ENCODE results near the gene IPO4. TPM values are rescaled to one million over a fixed set of nuclear protein-coding genes. Genes with fewer than 3 reads are reported as not detected.

The IPO4 gene
- total and polyA plus RNA-seq, 2 of the 4 experiments (the other 2 are of a cell fraction): 37.6 to 39.4 TPM

DNA sequence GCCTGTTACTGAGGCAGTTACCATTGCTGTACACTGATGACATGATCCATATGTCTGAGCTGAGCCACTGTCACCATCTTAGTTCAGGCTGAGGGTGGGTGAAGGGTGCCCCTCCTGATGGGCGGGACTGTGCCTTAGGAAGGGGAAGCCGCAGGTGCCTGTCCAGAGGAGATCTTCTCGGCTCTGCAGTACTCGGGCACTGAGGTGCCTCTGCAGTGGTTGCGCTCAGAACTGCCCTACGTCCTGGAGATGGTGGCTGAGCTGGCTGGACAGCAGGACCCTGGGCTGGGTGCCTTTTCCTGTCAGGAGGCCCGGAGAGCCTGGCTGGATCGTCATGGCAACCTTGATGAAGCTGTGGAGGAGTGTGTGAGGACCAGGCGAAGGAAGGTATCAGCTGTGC lies 37.6 kb downstream of the IPO4 start:
- peaks cover 3% of the 10 kb centered on the region for H3K4me1 ChIP-seq (ENCODE audit: control insufficient read depth, insufficient read depth, low read length)
- H3K4ac ChIP-seq (ENCODE audit: low read depth, low read length): no peak overlapping the region
- ATAC-seq (ENCODE audit: low read depth): no peak
- no peak overlapping the region for H3K4me3 ChIP-seq (ENCODE audit: insufficient read depth, low read depth, low read length)
- no peak overlapping the region for H3K18ac ChIP-seq (ENCODE audit: low read depth, low read length)
- H2BK20ac ChIP-seq (ENCODE audit: low read depth, low read length): no peak overlapping the region
- H3K56ac ChIP-seq (ENCODE audit: extremely low read depth, insufficient read depth, low read length): no peak overlapping the region
- H2BK15ac ChIP-seq (ENCODE audit: low read depth, low read length): no peak overlapping the region
- H4K8ac ChIP-seq (ENCODE audit: low read depth in 2 of 2, low read length in 2 of 2): no peak overlapping the region
- H2BK120ac ChIP-seq (ENCODE audit: low read depth, low read length): no peak overlapping the region
- peaks cover 10% of the 10 kb centered on the region for H4K20me1 ChIP-seq (ENCODE audit: insufficient read depth, low read length)
- no peak overlapping the region for H3K23ac ChIP-seq (ENCODE audit: low read depth, low read length)
- DNase-seq: no peak
- dilution Hi-C loops (cut with HindIII; ENCODE audit: low sequenced_read_pairs, unreplicated experiment) (no loop called here), in situ Hi-C loops (cut with MboI; ENCODE audit: low sequenced_read_pairs) (no loop called here), intact Hi-C loops (cut with micrococcal nuclease) (no loop called here)
- no peak overlapping the region for H3K9ac ChIP-seq (ENCODE audit: low read depth, low read length)
- no peak overlapping the region for H4K91ac ChIP-seq (ENCODE audit: insufficient read depth, low read depth, low read length)
- TF ChIP-seq, protein P1, sequence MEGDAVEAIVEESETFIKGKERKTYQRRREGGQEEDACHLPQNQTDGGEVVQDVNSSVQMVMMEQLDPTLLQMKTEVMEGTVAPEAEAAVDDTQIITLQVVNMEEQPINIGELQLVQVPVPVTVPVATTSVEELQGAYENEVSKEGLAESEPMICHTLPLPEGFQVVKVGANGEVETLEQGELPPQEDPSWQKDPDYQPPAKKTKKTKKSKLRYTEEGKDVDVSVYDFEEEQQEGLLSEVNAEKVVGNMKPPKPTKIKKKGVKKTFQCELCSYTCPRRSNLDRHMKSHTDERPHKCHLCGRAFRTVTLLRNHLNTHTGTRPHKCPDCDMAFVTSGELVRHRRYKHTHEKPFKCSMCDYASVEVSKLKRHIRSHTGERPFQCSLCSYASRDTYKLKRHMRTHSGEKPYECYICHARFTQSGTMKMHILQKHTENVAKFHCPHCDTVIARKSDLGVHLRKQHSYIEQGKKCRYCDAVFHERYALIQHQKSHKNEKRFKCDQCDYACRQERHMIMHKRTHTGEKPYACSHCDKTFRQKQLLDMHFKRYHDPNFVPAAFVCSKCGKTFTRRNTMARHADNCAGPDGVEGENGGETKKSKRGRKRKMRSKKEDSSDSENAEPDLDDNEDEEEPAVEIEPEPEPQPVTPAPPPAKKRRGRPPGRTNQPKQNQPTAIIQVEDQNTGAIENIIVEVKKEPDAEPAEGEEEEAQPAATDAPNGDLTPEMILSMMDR (conservative IDR thresholded peaks at IDR 0.05; ENCODE audit: low read depth, low read length): no peak
- TF ChIP-seq NFE2L2 (IDR thresholded peaks at IDR 0.05; ENCODE audit: low read depth, low read length): no peak
- TF ChIP-seq MAZ (IDR thresholded peaks at IDR 0.05; ENCODE audit: borderline replicate concordance, low read depth, low read length): no peak
- no peak for TF ChIP-seq POLR2A (IDR thresholded peaks at IDR 0.05; ENCODE audit: low read depth, low read length)
- no peak for TF ChIP-seq RAD21 (IDR thresholded peaks at IDR 0.05; ENCODE audit: low read length)
- TF ChIP-seq FOS (IDR thresholded peaks at IDR 0.05; ENCODE audit: low read depth, low read length): no peak
- ChIA-PET CTCF (interaction anchor here (4.3 kb wide), 1 partner anchor 10 kb away, joined by 14 read pairs; the partner anchor contains the start of gene IRF9), POLR2A (ENCODE audit: unreplicated experiment) (no interaction called here)
- no peak overlapping the region for H3K14ac ChIP-seq (replicated peaks; ENCODE audit: low read depth, low read length)
- no peaks in the 10 kb centered on the region for H3K9me1 ChIP-seq (ENCODE audit: insufficient read depth, low read length)
- no peak overlapping the region for H2BK5ac ChIP-seq (ENCODE audit: low read depth, low read length, poor library complexity, severe bottlenecking)
- no peak overlapping the region for H4K5ac ChIP-seq (ENCODE audit: low read depth, low read length)
- H3K9me3 ChIP-seq (ENCODE audit: control insufficient read depth, insufficient read depth, low read length): no peaks in the 10 kb centered on the region
- peaks cover 21 to 44% of the 10 kb centered on the region in 2 experiments for H3K79me1 ChIP-seq (ENCODE audit: low read depth in 1 of 2, low read length in 2 of 2)
- no TSS peak for BruUV-seq (replicated peaks)
- H3K4me2 ChIP-seq (ENCODE audit: low read depth, low read length): no peak overlapping the region
- peaks cover 52% of the 10 kb centered on the region for H3K36me3 ChIP-seq (ENCODE audit: control insufficient read depth, insufficient read depth, low read length)
- no peak overlapping the region for H2AFZ ChIP-seq (replicated peaks; ENCODE audit: low read length, poor library complexity)
- no peaks in the 10 kb centered on the region for H3K27me3 ChIP-seq (ENCODE audit: control insufficient read depth, insufficient read depth, low read length)
- H2AK5ac ChIP-seq (ENCODE audit: low read depth, low read length): no peak overlapping the region
- H3K27ac ChIP-seq (ENCODE audit: insufficient read depth, low read length): no peak overlapping the region
- WGBS, 2 experiments (ENCODE audit: extremely low coverage in 2 of 2, insufficient read length in 1 of 2): 88% methylated on average over 4 of the region's 9 CpGs; no CpG with 5 or more reads in 1 of the 2 experiments
- no peak overlapping the region for H2AK9ac ChIP-seq (replicated peaks; ENCODE audit: low read depth, low read length, poor library complexity)
